Body of pancreas (tissue), 4 donors: ENCODE measurements around the gene PTPRN2.

ENCODE experiments used
- POLR2A ChIP-seq, 3 donors: fragments of 450-650 bp; IDR thresholded peaks; one replicate each; pipeline ENCODE4 v1.6.1; 2016; ENCODE audit warnings: antibody characterized with exemption in 3 of 3, mild to moderate bottlenecking in 2 of 3
- TF ChIP-seq, protein P1 (sequence below), 7 experiments: fragments of 450-650 bp in 4 of 7; fragments of 200-600 bp in 3 of 7; sonication (generic) in 3 of 7; IDR thresholded peaks; one replicate each; pipeline ENCODE4 v1.5.1; 2016 to 2019; ENCODE audit warnings: antibody characterized with exemption in 7 of 7

GRCh38 chr7:157586426-157586955 is 1001.1 kb downstream of the PTPRN2 start:
- TF ChIP-seq, protein P1, sequence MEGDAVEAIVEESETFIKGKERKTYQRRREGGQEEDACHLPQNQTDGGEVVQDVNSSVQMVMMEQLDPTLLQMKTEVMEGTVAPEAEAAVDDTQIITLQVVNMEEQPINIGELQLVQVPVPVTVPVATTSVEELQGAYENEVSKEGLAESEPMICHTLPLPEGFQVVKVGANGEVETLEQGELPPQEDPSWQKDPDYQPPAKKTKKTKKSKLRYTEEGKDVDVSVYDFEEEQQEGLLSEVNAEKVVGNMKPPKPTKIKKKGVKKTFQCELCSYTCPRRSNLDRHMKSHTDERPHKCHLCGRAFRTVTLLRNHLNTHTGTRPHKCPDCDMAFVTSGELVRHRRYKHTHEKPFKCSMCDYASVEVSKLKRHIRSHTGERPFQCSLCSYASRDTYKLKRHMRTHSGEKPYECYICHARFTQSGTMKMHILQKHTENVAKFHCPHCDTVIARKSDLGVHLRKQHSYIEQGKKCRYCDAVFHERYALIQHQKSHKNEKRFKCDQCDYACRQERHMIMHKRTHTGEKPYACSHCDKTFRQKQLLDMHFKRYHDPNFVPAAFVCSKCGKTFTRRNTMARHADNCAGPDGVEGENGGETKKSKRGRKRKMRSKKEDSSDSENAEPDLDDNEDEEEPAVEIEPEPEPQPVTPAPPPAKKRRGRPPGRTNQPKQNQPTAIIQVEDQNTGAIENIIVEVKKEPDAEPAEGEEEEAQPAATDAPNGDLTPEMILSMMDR (IDR thresholded peaks at IDR 0.05), result no peak
- TF ChIP-seq POLR2A (IDR thresholded peaks at IDR 0.05), result no peak
